Esophagus mucosa (tissue), 1 donor: ENCODE measurements around the gene FUT4. TPM values are rescaled to one million over a fixed set of nuclear protein-coding genes. Genes with fewer than 3 reads are reported as not detected.

Source experiments
- total RNA-seq: library from RNA; stranded (reverse); gene quantifications from one replicate; pipeline ENCODE4 v1.2.4, GENCODE V29; 2023
- donor health status: DM: yes; HTN: yes; CAD: no.

FUT4 gene
- total RNA-seq, 1 donor from 2014 or later, result 1.4 TPM

Other genes starting within 250 kb of the FUT4 start
- not detected for gene IZUMO1R, start 239.3 kb upstream of the FUT4 start, total RNA-seq
- not detected for gene GPR83, start 142.5 kb upstream of the FUT4 start, total RNA-seq
- 13.3 TPM for gene MRE11, start 50.1 kb upstream of the FUT4 start, total RNA-seq
- gene ANKRD49, start 49.9 kb upstream of the FUT4 start, total RNA-seq, result 7.0 TPM
- not detected for gene C11orf97, start 31.5 kb upstream of the FUT4 start, total RNA-seq
- 0.80 TPM for gene PIWIL4, start 23.4 kb downstream of the FUT4 start, total RNA-seq
- 52.4 TPM for gene AMOTL1, start 224.4 kb downstream of the FUT4 start, total RNA-seq